NCI-H1930 (cell line): ENCODE data around the gene NKTR.
"Not testable (repeated sequence)": the region's sequence is repeated elsewhere in the genome, so short reads cannot be mapped to it uniquely, and the experiment has no call there.

Experiments
- DNase-seq, 2 experiments: peaks; one replicate each; lab custom pipeline; 2025; lab: John Stamatoyannopoulos, UW

The NKTR gene

DNA sequence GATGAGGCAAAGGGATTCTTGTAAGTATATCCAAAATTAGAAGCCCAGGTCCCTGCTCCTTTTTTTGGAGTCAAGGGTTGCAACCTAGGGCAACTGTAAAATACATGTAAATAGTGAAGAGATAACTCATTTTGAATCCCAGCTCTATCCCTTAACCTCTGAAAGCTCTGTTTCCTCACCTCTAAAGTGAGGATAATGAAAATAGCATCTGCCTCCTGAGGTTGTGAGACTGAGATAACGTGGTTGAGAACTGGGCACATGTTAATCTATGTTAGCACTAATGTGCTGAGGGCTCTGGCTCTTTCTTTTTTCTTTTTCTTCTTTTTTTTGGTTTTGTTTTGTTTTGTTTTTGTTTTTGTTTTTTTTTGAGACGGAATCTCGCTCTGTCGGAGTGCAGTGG is 4.8 kb upstream of the NKTR start:
- no peak for DNase-seq

DNA sequence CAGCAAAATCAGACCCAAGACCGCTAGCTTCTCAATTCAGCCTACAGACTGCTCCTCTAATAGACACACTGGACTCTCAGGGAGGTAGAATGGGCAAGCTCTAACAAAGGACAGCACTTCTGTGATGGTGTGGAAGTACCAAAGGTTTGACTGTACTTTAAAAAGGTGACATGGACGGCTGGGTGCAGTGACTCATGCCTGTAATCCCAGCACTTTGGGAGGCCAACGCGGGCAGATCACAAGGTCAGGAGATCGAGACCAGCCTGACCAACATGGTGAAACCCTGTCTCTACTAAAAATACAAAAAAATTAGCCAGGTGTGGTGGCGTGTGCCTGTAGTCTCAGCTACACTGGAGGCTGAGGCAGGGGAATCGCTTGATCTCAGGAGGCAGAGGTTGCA is 3.4 kb upstream of the NKTR start:
- not testable (repeated sequence) for DNase-seq

DNA sequence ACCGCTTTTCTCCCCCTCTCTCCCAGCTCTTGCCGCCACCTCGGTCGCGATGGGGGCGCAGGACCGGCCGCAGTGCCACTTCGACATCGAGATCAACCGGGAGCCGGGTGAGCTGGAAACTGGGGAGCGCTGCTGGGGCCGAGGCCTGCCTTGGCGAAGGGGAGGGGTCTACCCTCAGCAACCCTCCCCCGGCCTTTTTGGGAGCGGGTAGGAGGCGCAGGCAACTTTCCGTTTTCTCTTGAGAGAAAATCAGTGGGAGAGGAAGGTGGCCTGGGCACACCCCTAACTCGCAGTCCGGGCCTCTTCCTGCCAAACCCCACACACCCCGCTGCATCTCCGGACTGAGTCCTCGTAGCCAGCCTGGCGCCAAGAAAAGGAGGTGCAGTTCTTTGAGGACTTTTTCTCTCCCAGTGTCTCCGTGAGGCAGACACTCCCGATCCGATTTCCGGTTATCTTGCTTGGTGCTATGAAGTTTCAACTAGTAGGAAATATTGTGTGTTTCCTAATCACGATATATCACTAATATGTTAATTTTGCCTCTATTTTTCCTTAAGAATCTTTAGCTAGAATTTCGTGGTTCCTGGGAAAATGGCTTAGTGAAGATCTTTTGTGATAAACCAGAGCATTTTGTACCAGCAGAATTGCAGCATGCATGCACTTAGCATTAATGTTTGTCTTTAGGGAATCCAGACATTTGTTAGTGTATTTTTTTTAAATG is 631 bp downstream of the NKTR start:
- DNase-seq: no peak

DNA sequence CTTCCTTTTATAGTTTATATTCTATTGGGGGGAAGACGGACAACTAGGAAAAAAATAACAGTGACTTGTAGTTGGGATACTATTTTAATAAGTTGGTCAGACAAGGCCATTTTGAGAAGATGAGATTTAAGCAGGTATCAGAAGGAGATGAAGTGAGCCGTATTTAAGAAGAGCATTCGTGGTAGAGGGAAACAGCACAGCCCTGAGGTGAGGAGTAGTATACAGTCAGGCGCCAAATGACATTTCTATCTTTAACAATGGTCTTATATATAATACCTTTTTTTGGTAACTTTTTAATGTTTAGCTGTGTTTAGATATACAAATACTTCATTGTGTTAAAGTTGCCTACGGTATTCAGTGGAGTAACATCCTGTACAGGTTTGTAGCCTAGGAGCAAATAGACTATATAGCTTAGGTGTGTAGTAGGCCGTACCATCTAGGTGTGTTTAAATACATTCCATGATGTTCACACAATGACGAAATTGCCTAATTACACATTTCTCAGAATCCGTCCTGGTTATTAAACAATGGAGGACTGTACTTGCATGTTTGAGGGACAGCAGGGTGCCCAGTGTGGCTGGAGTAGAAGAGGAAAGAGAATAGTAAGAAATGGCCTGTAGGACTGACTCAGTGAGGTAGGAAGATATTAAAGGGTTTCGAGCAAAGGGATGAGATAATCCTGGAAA is 1.6 kb downstream of the NKTR start:
- DNase-seq: no peak

DNA sequence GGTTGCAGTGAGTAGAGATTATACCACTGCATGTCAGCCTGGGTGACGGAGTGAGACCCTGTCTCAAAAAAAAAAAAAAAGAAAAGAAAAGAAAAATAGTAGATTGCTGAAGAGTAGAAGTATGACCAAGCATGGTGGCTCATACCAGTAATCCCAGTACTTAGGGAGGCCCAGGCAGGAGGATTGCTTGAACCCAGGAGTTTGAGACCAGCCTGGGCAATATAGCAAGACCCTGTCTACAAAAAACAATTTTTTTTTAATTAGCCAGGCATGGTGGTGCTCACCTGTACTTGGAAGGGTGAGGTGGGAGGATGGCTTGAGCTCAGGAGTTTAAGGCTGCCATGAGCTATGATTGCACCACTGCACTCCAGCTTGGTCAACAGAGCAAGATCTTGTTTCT is 2.5 kb downstream of the NKTR start:
- DNase-seq: no peak

DNA sequence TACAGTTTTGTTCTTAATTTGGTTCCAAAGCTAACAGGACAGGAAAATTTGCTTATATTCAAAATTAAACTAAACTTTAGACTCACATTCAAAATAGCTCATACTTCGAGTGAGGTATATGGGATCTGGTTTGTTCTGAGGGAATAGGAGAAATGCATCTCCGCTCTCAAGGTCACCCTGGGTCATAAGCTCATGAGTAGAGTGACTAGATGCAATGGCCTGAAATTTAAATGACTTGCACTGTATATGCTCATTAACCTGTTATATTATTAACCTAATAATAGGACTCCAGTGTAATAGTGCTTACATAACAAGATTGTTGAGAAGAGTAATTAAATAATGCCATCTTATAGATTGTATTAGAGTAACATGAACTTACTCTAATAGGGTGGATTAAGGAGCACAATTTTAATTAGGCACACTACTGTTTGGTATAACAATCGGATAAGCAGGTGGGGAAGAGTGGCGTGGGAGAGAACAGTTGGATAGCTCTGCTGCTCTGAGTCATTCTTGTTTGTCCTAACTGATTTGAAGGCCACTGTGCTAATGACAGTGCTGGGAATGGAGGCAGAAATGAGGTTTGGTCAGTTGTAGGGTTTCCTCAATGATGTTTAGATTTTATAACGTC is 5.2 kb downstream of the NKTR start:
- DNase-seq: no peak

DNA sequence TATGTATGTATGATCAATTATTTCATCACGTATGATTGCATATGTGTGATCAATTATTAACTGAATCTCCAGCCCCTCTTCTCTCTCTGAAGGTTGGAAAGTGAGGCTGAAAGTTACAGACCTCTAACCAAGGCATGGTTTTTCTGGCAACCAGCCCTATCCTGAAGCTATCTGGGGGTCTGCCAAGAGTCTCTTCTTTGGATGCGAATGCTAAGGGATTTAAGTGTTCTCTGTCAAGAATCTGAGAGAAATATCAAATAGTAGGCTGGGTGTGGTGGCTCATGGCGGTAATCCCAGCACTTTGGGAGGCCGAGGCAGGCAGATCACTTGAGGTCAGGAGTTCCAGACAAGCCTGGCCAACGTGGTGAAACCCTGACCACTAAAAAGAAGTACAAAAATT is 8.1 kb downstream of the NKTR start:
- DNase-seq: no peak

DNA sequence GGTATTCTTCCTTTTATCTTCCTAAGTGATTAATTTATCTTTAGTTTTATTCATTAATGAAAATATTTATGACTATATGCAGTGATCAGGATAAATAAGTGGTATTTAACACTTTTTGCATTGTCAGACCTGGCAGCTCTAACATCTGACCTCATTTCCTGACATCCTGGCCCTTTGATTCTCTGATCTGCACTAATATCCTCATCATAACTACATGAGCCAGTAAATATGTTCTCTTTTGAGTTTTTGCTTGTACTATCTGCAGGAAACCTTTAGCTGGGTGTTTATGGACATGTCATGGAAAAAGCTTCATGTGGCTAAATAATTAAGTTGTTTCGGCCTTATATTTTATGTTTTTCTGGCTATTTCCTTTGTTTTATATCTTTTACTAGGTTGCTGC is 10.5 kb downstream of the NKTR start:
- DNase-seq: no peak

DNA sequence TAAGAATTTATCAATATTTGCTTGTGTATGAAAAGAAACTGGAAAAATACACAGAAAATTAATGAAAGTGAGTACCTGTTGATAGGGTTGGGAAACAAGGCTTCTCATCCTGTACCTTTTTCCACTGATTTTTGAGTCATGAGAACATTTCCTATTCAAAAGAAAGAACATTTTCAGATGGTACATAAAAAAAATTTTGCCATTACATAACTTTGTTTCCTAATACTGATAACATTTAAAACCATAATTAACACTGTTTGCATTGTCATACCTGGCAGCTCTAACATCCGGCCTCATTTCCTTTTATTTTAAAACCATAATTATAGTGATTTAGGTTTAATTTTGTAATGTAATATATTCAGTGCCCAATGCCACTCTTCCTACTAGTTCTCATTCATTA is 11.7 kb downstream of the NKTR start:
- no peak for DNase-seq

DNA sequence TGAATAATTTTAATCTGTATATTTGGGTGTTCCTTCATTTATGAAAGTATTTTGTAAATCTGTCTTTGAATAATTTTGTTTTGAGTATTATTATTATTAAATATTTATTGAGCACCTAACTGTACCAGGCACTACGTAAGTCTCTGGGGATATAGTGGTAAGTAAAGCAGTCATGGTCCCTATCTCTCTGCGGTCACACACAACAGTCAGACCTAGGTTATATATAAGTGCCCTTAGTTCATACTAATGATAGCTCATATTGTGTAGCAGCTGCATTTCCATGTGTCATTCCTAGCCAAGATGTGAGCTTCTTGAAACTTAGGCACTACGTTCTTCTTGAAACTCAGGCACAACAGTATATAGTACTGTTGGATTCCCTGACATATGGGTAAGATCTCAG is 12.4 kb downstream of the NKTR start:
- DNase-seq: no peak

DNA sequence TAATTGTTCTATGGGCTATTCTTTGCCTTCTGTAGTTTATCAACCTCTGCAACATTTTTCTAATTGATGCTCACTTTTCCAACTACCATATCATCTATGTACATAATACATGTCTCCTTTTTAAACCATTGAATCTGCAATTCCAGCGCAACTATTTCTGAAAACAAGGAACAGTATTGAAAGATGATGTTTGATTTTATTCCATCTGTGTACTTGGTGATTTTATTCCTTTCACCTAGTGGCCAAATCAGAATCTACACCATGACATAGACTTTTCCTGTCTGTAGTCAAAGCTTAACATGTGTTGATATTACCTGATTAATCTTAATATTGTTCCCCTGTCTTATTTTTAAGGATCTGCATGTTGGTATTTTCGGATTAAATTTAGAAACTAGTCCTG is 13.0 kb downstream of the NKTR start:
- no peak for DNase-seq

DNA sequence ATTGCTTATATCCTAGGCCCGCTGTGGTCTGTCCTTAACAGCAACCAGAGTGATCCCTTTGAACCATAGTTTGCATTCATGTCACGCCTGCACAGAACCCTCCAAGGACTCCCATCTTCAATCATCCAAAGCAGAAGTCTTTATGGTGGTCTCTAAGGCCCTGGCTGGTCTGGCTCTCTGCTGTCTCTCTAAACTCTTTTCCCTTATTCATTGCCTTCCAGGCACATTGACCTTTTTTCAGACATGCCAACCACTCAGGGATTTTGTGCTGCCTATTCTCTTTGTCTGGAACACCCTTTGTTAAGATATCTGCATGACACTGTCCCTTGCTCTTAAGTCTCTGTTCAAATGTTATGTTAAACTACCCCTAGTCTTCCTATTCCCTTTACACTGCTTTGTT is 31.1 kb downstream of the NKTR start:
- no peak for DNase-seq

DNA sequence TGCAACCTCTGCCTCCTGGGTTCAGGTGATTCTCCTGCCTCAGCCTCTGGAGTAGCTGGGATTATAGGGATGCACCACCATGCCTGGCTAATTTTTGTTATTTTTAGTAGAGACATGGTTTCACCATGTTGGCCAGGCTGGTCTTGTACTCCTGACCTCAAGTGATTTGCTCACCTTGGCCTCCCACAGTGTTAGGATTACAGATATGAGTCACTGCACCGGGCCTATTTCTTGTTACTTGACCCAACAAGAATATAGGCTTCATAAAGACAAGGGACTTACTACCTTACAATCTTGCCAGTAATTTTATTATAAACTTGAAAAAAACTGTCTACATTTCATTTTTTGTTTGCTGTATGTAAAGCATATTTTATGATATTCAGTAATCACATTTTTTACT is 31.7 kb downstream of the NKTR start:
- no peak for DNase-seq

DNA sequence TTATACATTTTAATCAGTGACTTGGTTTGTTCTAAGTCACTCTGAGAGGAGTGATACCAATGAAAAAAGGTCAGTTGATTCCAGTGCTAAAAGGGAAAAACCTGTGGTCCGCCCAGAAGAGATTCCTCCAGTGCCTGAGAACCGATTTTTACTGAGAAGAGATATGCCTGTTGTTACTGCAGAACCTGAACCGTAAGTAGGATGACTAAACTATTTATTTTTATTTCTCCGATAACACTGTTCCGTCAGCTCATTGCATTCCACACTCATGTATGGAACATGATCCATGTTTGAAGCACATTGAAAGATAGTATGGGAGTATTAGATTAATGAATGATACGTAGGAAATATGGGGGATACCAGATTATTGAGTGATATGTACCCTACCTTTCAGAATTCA is 33.1 kb downstream of the NKTR start:
- no peak for DNase-seq

DNA sequence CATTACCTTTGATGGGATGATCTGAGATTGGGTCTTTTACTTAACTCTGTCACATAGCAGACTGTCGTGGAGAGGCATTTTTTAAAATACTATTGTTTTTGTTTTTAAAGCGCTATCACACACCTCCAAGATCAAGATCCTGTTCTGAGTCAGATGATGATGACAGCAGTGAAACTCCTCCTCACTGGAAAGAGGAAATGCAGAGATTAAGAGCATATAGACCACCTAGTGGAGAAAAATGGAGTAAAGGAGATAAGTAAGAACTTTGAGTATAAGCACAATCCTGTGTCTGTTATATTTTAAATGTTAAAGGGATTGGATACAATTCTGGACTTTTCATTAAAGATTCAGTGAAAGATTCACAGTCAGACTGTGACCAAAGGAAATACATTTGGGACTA is 34.6 kb downstream of the NKTR start:
- no peak for DNase-seq

DNA sequence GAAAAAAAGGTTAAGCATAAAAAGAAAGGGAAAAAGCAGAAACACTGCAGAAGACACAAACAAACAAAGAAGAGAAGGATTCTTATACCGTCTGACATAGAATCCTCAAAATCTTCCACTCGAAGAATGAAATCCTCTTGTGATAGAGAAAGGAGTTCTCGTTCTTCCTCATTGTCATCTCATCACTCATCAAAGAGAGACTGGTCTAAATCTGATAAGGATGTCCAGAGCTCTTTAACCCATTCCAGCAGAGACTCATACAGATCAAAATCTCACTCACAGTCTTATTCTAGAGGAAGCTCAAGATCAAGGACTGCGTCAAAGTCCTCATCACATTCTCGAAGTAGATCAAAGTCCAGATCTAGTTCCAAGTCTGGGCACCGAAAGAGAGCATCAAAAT is 36.5 kb downstream of the NKTR start:
- no peak for DNase-seq

DNA sequence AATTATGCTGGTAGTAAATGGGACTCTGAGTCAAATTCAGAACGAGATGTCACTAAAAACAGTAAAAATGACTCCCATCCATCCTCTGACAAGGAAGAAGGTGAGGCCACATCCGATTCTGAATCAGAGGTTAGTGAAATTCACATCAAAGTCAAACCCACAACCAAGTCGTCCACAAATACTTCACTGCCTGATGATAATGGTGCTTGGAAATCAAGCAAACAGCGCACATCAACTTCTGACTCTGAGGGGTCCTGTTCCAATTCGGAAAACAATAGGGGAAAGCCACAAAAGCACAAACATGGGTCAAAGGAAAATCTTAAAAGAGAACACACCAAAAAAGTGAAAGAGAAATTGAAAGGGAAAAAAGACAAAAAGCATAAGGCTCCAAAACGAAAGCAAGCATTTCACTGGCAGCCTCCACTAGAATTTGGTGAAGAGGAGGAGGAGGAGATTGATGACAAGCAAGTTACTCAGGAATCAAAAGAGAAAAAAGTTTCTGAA is 37.9 kb downstream of the NKTR start:
- DNase-seq: no peak

DNA sequence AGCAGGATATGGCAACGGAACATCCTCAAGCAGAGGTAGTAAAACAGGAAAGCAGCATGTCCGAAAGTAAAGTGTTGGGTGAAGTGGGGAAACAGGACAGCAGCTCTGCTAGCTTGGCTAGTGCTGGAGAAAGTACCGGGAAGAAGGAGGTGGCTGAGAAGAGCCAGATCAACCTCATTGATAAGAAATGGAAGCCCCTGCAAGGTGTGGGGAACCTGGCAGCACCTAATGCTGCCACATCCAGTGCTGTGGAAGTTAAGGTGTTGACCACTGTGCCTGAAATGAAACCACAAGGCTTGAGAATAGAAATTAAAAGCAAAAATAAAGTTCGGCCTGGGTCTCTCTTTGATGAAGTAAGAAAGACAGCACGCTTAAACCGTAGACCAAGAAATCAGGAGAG is 38.7 kb downstream of the NKTR start:
- DNase-seq: no peak

DNA sequence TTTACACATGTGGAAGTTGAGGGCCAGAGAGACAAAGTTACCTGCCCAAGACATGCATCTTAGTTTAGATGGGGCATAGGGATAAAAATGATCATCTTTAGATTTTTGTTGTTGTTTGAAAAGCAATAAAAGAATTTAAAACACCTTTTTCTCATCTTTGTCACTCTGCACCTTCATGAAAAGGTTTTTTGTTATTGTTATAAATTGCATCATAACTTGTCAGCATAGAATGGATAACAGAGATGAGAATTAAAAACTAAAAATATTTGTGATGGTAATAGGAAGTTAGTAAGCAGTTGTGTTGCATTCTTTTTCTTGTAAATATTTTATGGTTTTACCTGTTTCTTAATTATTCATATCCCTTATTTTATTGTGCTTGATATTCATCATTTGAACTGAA is 39.6 kb downstream of the NKTR start:
- no peak for DNase-seq

DNA sequence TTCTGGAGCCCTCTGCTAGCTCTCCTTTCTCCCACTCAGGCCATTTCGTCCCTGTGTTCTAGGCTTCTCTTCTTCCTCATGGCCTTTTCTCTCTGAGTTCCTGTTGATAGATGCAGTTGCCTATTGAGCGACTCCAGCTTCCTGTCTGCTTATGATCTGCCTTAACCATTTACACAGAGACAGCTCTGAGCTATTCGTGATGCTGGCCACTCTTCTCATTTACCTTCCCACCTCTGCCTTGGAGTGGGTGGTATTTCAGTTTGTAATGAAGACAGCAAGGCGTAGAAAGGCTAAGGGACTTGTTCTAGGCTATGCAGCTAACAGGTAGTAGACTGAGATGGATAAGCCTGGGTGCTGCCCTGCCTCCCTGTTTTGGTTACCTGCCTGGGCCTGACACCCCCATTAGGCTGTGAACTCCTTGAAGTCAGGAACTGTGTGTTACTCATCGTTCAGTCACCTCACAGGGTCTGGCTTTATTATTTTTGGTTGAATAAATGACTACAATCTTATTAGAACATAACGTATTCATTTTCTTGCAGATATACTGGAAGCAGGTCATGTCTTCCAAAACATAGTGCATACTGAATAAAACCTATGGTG is 40.4 kb downstream of the NKTR start:
- DNase-seq: no peak

DNA sequence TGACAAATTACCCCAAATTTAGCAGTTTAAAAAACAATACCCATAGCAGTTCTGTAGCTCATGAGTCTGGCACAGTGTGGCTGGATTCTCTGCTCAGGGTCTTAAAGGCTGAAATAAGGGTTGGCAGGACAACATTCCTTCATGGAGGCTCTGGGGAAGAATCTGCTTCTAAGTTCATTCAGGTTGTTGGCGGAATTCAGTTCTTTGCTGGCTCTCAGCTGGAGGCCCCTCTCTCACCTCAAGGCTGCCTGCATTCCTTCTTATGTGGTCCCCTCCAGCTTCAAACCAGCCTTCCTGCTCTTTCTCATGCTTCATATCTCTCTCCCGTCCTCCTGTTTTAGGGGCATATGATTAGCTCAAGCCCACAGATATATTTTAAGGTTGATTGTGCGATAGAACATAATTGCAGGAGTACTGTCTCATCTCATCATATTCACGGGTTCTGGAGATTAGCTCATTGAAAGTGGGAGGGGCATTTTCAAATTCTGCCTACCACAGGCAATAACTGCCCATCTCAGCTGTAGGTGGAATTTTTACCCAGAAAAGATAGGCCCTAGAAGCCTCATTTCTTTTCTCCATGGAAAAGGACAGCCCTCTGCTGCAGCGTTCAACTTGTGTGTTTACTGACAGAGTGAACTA is 47.5 kb downstream of the NKTR start:
- no peak for DNase-seq

DNA sequence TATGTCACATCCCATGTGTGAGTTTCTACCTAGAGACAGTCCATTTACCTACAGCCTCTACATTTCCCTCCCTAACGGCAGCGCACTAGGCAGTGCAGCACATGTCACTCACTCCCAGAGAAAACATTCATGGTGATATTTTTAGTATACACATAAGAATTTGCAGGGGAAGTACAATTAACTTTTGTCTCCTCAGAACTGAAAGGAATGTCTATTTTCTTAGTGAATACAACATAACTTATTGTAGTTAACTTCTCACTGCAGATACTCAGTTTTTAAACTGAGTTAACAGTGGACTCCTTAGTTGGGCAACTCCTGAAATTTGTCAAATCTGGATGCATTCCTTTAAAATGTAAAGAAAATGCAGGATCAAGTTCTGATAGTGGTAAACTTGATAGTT is 48.5 kb downstream of the NKTR start:
- no peak for DNase-seq

DNA sequence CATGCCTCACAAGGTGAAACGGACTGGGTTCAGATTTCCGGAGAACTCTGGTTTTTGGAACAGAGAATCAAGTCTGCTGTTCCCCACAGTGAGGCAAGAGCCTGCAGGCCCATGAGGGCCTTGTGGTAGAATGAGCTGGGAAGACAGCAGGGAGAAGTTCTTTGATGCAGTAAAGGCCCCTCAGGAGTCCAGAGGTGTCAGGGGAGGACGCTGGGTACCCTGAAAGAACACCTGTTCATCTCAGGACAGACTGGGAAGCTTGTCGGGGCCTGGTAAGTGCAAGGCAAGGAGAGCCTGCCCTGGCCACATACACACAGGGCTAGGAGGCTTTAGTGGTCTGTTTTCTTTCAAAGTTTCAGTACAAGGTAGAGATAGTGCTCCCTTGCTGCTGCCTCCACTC is 49.3 kb downstream of the NKTR start:
- no peak for DNase-seq
